ENCODE measurements around the gene SMARCE1.

Gene SMARCE1

DNA sequence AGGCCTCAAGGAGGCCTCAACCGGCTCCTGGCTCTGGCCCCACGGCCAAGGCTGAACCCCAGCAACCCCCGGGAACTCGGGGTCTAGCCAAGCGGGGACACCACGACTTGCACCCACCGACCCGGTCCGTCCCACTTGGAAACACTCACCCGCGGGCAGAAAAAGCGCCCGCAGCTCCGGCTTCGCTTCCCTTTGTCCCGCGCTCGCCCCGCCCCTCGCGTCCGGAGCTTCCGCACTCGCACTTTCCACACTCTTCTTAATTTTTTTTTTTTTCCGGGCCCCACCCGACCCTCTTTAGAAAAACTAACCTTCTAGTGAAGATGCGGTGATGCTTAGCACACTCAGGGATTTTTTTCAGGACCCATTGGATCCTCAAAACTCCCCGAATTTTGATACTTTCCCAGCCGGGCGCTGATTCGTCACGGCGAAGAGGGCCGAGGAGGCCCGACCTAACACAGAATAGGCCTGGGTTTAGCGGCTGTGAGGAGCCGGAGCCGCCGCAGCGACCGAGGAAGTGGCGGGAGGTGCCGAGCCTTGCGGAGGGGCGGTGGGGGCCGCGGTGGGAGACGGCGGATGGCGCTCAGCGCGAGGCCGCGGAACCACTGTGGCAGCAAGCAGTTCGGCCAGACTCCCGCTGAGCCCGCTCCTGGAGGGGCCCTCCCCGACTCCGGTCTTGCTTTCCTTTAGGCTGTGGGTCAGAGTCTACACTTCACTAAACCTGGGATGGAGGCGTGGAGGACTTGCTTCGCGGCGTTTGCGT lies at the start of gene SMARCE1:
Gene SMARCE1, minus strand, starts transcription at position 195 of the 760 bp plus-strand sequence. CDS start 2,016 bp downstream, outside the sequence.
- DNase-seq (peak; percentile 81), ATAC-seq (peak; percentile 89)
- Mint-ChIP-seq H3K9me3 (no peaks in the 10 kb centered on the region), H3K4me3 (peak within 1 kb of the TSS; percentile 98 to 99), H3K27me3 (no peaks in the 10 kb centered on the region), H3K4me1 (peaks cover 40% of the 10 kb centered on the region), H3K27ac (peak within 1 kb of the TSS; percentile 100)

DNA sequence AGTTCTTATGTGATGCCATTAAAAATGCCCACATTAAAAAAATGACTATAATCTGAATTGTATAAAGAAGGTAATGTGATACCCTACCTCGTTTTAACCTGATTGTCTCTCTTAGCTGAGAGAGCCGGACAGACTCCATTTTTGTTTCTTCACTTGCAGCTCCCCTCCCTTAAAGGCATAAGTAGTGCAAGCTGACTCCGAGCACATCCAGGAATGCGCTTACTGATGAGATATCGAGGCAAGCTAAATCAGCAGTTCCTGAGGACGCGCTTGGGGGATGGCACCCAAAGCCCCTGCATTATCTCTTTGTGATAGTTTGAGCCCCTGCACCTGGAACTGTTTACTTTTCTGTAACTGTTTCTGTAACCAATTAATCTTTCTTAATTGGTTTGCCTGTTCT lies 49.7 kb upstream of the SMARCE1 start:
- DNase-seq (no peak), ATAC-seq (no peak)
- Mint-ChIP-seq H3K4me1 (no peaks in the 10 kb centered on the region), H3K27me3 (peaks cover 31% of the 10 kb centered on the region), H3K9me3 (no peaks in the 10 kb centered on the region), H3K27ac (no peak overlapping the region), H3K4me3 (no peak overlapping the region)

DNA sequence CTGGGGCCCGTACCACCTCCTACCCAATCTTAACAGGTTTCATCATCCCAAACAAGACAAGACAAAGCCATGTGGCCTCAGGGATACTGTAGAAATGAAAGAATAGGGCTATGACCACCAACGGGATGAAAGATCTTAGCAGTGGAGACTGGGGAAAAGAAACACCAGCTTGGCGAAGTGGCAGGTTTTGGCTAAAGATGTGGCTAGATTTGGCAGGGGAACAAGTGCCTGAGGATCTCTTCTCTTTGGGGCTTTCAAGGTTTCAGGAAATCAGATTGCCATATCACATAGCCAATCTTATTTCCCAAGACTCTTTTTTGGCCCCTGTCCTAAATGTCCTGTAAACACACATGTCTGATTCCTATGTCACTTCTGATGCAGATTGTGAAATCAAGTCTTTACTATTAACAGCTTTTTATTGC lies 49.0 kb upstream of the SMARCE1 start:
- Mint-ChIP-seq H3K9me3 (no peaks in the 10 kb centered on the region), H3K27me3 (peaks cover 31% of the 10 kb centered on the region), H3K27ac (no peak overlapping the region), H3K4me3 (no peak overlapping the region), H3K4me1 (no peaks in the 10 kb centered on the region)
- DNase-seq: no peak
- no peak for ATAC-seq

DNA sequence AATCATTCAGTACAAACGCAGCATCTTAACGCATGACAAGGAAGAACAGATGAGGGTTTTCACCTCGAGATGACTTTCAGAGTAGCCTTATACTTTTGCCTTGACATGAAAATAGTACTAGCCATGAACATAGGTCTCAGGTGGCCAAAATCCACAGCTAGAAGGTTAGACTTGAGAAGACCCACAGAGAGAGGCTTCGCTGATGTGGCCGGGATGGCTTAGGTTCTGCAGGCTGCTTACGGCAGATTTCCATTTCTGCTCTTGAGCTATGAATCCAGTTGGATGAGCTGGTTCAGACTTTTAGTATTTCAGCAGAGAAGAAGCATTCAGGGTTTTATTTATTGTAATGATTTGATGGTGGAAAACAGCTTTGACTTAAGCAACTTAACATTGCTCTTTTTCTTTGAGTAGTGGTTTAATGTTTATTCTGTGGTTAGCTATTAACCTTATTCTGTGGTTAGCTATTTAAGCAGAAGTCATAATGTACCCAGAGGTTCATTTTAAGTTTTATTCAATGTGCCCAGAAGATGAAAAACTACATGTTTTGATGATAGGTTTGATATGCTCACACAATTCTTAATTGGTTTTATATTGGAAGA lies 48.4 kb upstream of the SMARCE1 start:
- peaks cover 31% of the 10 kb centered on the region for H3K27me3 Mint-ChIP-seq
- no peak overlapping the region for H3K4me3 Mint-ChIP-seq

DNA sequence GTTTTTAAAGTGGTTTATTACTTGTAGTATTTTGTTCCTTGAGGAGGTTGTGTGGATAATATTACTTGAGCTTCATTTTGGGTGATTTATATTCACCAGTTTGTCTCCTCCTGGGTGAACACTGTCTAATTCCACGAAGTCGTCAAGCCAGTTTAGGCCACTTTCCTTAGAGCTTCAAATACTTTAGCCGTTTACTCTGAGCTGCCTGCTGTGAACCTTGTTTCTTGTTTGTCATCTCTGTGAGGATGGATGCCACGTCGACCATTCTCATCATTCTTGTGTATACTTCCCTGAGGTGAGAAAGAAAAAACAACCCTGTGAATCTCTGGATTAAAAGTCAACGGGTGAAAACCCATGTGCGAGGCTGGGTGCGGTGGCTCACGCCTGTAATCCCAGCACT lies 47.0 kb upstream of the SMARCE1 start:
- Mint-ChIP-seq H3K27me3 (peaks cover 24% of the 10 kb centered on the region), H3K4me1 (no peaks in the 10 kb centered on the region), H3K9me3 (no peaks in the 10 kb centered on the region), H3K4me3 (no peak overlapping the region), H3K27ac (peak overlapping the region in 1 of 2 donors; percentile 59)
- ATAC-seq: no peak
- DNase-seq: no peak

More for the DNA sequence above, 48.4 kb upstream of the SMARCE1 start:
- Mint-ChIP-seq H3K27ac (no peak overlapping the region), H3K9me3 (no peaks in the 10 kb centered on the region), H3K4me1 (no peaks in the 10 kb centered on the region)
- ATAC-seq (no peak), DNase-seq (no peak)

DNA sequence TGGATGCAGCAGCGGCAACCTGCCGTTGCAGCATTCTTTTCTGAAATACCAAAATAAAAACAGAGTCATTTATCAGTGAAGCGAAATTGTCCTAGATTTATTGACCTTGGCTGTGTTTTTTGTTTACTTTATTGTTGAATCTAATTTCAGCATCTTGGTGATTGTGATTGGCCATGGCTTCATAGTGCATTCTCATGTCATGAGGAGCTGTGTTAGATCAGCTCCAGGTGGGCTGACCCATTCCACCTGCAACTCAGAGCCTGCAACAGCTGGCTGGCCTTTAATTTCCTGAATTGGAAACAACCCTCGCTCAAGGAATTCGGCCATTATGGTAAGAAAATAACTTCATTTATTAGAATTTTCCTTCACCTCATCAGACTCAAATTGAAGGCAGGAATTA lies 39.5 kb upstream of the SMARCE1 start:
- Mint-ChIP-seq H3K4me1 (no peaks in the 10 kb centered on the region), H3K27ac (no peak overlapping the region), H3K4me3 (no peak overlapping the region), H3K27me3 (peaks cover 3% of the 10 kb centered on the region), H3K9me3 (no peaks in the 10 kb centered on the region)
- no peak for DNase-seq
- no peak for ATAC-seq

DNA sequence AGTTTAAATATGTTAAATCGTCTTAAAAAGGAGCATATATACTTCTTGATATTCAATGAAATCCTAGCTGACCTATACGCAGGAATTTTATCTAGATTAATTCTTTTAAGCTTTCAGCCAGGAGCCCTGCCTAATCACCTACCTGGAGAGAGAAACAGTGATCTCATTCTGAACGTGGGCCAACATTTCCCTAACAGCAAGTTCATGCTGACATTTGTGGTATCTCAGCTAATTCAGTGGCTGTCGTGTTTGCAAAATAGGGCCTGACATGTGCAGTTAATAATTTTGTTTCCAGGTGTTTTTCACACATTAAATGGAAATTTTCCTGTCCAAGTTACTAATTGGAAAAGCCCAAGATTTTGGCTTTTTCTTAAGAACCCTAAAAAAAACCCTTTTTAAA lies 38.6 kb upstream of the SMARCE1 start:
- Mint-ChIP-seq H3K27ac (no peak overlapping the region), H3K4me3 (no peak overlapping the region), H3K9me3 (no peaks in the 10 kb centered on the region), H3K4me1 (no peaks in the 10 kb centered on the region), H3K27me3 (peaks cover 8% of the 10 kb centered on the region)
- no peak for DNase-seq
- ATAC-seq: no peak

DNA sequence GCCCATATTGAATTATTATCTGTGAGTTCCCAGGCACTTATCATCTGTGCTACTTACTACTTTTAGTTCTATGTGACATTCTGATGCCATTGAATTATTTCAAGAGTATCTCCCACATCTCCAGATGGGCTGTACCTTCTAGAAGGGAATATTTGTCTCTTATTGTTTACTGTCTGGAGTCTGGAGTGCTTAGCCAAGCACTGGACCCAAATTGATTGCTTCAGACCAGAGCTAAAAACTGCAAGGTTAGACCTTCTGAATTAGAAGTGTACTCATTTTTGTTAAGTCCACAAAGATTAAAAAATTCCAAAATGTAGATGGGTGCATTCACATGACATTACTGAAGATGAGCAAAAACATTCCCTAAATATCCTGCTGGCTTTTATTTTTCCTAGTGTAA lies 33.4 kb upstream of the SMARCE1 start:
- ATAC-seq (no peak), DNase-seq (no peak)
- no peaks in the 10 kb centered on the region for H3K9me3 Mint-ChIP-seq
- no peak overlapping the region for H3K27ac Mint-ChIP-seq
- no peak overlapping the region for H3K4me3 Mint-ChIP-seq
- peaks cover 10% of the 10 kb centered on the region for H3K4me1 Mint-ChIP-seq
- peaks cover 45% of the 10 kb centered on the region for H3K27me3 Mint-ChIP-seq

DNA sequence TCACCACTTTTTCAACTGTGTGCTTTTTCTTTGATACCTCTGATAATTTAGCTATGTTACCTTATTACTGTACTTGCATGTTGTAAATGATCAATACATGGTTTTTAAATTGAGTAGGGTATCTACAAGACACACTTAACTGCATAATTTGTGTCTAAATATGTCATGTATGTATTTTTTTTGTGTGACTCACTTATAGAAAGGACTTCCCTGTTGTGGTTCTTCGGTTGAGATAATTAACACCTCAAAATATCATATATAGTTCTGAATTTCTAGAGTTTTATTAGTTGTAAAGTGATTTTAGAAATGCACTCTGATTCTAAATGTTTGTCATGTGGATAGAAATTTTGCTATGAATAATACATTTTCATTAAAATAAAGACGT lies 31.9 kb upstream of the SMARCE1 start:
- Mint-ChIP-seq H3K4me3 (no peak overlapping the region), H3K9me3 (no peaks in the 10 kb centered on the region), H3K27me3 (peaks cover 52% of the 10 kb centered on the region), H3K4me1 (peaks cover 10% of the 10 kb centered on the region), H3K27ac (no peak overlapping the region)
- DNase-seq (no peak), ATAC-seq (no peak)

DNA sequence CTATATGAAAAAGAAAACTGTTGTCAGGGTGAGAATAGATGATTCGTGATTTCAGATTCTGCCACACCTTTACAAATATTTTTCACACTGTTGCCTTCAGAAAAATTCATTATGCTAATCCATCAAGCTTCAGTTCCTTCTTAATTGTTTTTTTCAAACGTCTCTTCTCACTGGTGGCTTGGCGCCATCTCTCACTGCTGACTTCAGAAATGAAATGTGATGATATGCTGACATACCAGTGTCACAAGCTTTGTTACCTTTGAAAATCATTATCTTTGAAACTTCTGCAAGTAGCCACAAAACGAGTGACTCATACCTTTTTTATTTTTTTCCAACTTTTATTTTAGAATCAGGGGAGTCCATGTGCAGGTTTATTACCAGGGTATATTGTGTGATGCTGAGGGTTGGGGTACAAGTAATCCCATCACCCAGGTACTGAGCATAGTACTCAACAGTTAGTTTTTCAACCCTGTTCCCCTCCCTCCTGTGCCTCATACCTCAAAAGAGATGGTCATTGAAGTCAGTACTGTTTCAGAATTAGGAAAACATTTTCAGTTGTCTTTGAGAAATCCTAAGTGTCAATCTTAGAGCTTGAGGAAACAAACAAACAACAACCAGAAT lies 31.4 kb upstream of the SMARCE1 start:
- no peak for DNase-seq
- no peak for ATAC-seq
- Mint-ChIP-seq H3K27me3 (peaks cover 56% of the 10 kb centered on the region), H3K9me3 (no peaks in the 10 kb centered on the region), H3K27ac (no peak overlapping the region), H3K4me1 (peaks cover 10% of the 10 kb centered on the region), H3K4me3 (no peak overlapping the region)

DNA sequence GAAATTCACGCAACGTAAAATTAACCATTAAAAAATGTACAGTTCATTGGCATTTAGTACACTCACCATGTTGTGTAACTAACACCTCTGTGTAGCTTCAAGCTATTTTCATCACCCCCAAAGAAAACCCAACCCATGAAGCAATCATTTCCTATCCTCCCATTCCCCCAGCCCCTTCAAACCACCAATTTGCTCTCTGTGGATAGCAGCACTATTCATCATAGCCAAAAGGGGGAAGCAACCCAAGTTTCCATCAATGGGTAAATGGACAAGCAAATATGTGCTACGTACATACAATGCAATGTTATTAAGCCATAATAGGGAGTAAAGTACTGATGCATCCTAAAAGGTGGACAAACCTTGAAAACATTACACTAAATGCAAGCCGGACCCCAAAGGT lies 28.3 kb upstream of the SMARCE1 start:
- DNase-seq (no peak), ATAC-seq (no peak)
- H3K27me3 Mint-ChIP-seq: peaks cover 48% of the 10 kb centered on the region
- peaks cover 10% of the 10 kb centered on the region for H3K4me1 Mint-ChIP-seq
- no peak overlapping the region for H3K4me3 Mint-ChIP-seq
- no peaks in the 10 kb centered on the region for H3K9me3 Mint-ChIP-seq
- H3K27ac Mint-ChIP-seq: no peak overlapping the region

DNA sequence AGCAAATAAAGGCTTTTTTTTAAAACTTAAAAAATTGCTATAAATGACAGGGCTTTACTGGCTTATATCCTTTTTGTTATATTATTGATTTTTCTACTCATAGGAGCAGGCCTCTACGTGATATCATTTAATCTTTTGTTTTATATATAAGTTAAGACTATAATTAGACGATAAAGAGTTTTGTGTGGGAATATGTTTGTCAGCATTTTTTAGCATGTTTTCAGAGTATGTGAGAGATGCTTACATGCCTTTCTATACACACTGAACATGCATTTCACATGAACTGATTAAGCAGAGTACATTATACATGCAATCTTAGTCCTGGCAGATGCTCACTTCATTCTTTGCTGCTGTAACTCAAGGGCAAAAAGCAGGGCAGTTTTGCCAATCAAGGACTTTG lies 25.0 kb upstream of the SMARCE1 start:
- Mint-ChIP-seq H3K9me3 (no peaks in the 10 kb centered on the region), H3K4me1 (no peaks in the 10 kb centered on the region), H3K4me3 (no peak overlapping the region), H3K27me3 (peaks cover 24% of the 10 kb centered on the region), H3K27ac (no peak overlapping the region)
- no peak for DNase-seq
- ATAC-seq: no peak

DNA sequence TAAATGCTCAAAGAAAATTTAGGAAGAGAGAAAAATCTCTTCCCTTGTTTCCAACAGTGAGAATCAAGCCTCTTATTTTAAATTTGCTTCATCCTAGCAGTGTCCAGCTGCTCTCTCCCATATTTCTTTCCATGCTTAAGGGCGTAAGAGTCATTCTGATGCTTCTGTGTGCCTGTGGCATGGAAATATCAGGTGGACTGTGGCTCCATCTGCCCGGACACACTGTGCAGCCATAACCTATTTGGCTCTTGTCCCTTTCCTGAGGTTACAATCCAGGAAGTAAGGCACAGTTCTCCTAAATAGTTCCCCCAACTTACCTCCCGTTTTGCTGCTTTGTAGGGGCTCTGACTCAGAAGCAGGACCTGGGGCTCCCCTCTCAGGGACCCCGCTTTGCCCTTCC lies 23.7 kb upstream of the SMARCE1 start:
- ATAC-seq (no peak), DNase-seq (no peak)
- Mint-ChIP-seq H3K4me1 (no peaks in the 10 kb centered on the region), H3K27ac (no peak overlapping the region), H3K9me3 (no peaks in the 10 kb centered on the region), H3K27me3 (peaks cover 20% of the 10 kb centered on the region), H3K4me3 (no peak overlapping the region)

DNA sequence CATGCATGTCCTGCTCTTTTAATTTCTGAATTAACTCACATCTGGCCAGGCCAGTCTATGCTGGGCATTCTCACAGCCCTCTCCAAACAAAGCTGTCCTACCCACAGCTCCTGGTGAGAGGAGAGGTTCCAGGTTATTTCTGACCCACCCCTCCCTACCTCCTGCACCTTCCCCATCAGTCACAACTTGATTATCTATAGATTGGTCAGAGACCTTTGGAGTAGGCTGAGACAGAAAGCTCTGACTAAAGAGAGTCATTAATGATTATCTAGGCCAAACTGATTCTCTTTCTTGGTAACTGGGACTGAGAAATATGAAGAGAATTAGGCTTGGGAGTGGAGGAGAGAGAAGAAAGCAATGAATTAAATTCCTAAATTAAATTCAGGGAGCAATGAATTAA lies 18.7 kb upstream of the SMARCE1 start:
- Mint-ChIP-seq H3K4me3 (no peak overlapping the region), H3K9me3 (no peaks in the 10 kb centered on the region), H3K27ac (no peak overlapping the region), H3K27me3 (peaks cover 32% of the 10 kb centered on the region), H3K4me1 (peaks cover 7% of the 10 kb centered on the region)
- no peak for ATAC-seq
- no peak for DNase-seq

DNA sequence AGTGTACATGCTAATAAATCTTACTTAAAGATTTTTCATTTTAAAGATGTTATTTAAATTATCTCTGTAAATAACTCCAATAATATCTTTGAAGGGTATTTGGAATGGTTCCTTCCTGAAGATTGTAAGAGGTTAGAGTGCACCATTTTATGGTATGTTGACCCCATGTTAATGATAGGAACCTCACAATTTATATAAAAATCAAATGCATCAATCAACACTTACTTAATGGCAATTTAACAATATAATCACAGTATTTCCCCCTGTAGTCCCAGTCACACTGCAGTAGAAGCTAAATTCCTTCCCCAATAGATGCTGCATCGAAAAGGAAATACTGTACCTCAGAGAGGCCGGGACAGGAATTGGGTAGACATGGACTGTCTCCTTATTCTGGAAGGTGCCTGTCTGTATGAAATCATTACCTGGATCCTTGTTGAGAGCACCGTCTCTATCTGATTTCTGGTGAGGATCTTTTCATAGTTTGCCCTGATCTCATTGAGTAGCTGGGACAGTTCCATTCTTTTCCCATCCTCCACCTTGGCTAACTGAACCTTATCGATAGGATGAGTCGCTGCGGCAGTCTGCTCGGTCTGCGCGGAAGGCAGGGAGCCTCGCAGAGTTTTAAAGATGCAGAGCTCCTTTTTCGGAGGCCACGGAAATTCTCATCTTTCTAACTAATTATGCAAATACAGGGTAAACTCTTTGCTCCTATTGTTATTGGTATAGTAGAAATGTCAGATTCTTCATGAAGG lies 17.1 kb upstream of the SMARCE1 start, which contains the start of gene KRT222:
Gene KRT222, minus strand, starts transcription at position 596 of the 752 bp plus-strand sequence. Its CDS starts 78 bp downstream, at position 518.
- Mint-ChIP-seq H3K27me3 (peaks cover 34% of the 10 kb centered on the region), H3K4me1 (peaks cover 11% of the 10 kb centered on the region), H3K27ac (no peak within 1 kb of the TSS), H3K9me3 (no peaks in the 10 kb centered on the region), H3K4me3 (peak within 1 kb of the TSS; percentile 58 to 62)
- no peak for DNase-seq
- no peak for ATAC-seq

DNA sequence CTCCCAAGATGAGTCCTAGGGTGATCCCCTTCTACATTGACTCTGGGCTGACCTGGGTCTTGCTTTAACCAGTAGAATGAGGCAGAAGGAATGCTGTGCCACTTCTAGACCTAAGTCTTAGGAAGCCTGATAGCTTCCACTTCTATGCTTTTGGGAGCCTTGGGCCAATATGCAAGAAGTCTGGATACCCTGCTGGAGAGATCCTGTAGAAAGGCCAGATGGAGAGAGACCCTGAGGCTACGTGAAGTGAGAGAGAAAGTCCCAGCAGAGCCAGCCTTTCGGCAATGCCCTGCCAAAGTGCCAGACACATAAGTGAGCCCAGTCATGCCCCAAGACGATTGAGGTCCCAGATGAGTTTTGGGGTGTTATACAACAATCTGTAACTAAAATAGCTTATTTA lies 15.6 kb upstream of the SMARCE1 start:
- H3K9me3 Mint-ChIP-seq: no peaks in the 10 kb centered on the region
- H3K27ac Mint-ChIP-seq: no peak overlapping the region
- no peak for ATAC-seq
- H3K4me1 Mint-ChIP-seq: peaks cover 15% of the 10 kb centered on the region
- H3K27me3 Mint-ChIP-seq: peaks cover 47% of the 10 kb centered on the region
- no peak overlapping the region for H3K4me3 Mint-ChIP-seq
- DNase-seq: no peak

Data from stimulated activated naive CD8-positive, alpha-beta T cell treated with anti-CD3 and anti-CD28 coated beads, Interleukin-15, amount 100 ng/mL, for 72 hours (primary cell).